Tibial nerve (tissue), 4 donors: ENCODE data around the gene TMEM43.

Source experiments
- CTCF ChIP-seq, 5 experiments: fragments of 200-600 bp in 3 of 5; fragments of 450-650 bp in 2 of 5; sonication (generic) in 3 of 5; IDR thresholded peaks; one replicate each; pipeline ENCODE4 v1.5.1; 2016 to 2019; ENCODE audit warnings: antibody characterized with exemption in 5 of 5, mild to moderate bottlenecking in 3 of 5, moderate library complexity in 2 of 5
- EP300 ChIP-seq, 2 donors: sonication (generic); formaldehyde crosslinking; IDR thresholded peaks; one replicate each; pipeline ENCODE4 v1.6.1; 2017; ENCODE audit warnings: antibody characterized with exemption in 2 of 2, mild to moderate bottlenecking in 1 of 2
- POLR2A ChIP-seq, 2 donors: fragments of 450-650 bp; IDR thresholded peaks; one replicate each; pipeline ENCODE4 v1.6.1; 2017; ENCODE audit warnings: antibody characterized with exemption in 2 of 2, mild to moderate bottlenecking in 2 of 2, moderate library complexity in 2 of 2

- TF ChIP-seq EP300 (IDR thresholded peaks at IDR 0.05) (no peak), CTCF (IDR thresholded peaks at IDR 0.05) (no peak), POLR2A (IDR thresholded peaks at IDR 0.05) (no peak)
Measured at GRCh38 chr3:14145236-14145635, 20.4 kb downstream of the TMEM43 start.
